ENCODE data around the gene PLSCR3. TPM values are rescaled to one million over a fixed set of nuclear protein-coding genes. Genes with fewer than 3 reads are reported as not detected.

PLSCR3 gene
- total RNA-seq, 1 experiment from 2014 or later, result 31.5 TPM

DNA sequence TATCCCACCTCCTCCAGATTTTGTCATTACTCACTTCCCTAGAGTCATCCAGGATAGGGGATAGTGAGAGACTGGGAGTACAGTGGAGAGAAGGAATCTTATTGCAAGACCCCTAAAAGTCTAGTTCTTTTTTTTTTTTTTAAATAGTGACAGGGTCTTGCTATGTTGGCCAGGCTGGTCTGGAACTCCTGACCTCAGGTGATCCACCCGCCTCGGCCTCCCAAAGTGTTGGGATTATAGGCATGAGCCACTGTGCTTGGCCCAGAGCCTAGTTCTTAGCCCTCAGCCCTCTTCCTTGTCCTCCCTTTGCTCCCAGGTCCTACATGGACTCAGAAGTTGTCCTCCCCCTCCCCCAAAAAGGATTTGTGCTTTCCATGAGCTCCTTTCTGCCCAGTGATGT lies 47.8 kb upstream of the PLSCR3 start:
- Histone ChIP-seq H3K79me2 (ENCODE audit: insufficient read depth, low read length) (no peaks in the 10 kb centered on the region), H3K4me2 (ENCODE audit: insufficient read depth, insufficient read length, low read length) (no peak overlapping the region)
- H3K36me3 Mint-ChIP-seq (ENCODE audit: insufficient read depth in 1 of 3, low read depth in 3 of 3), result peaks cover 0 to 13% (median 2%) of the 10 kb centered on the region in 3 experiments; a peak in 3 of 7 replicates

More for the DNA sequence above, 47.8 kb upstream of the PLSCR3 start:
- H2BK20ac ChIP-seq (ENCODE audit: low read depth, low read length, poor library complexity, severe bottlenecking), result no peak overlapping the region
- H3K9me3 ChIP-seq (ENCODE audit: control insufficient read depth, low read depth, low read length), result no peaks in the 10 kb centered on the region
- H3K18ac ChIP-seq (ENCODE audit: insufficient read length, low read depth, low read length), result no peak overlapping the region
- H3K56ac ChIP-seq (ENCODE audit: insufficient read length, low read depth, low read length), result no peak overlapping the region
- peaks cover 33% of the 10 kb centered on the region for H3K23me2 ChIP-seq (ENCODE audit: insufficient read length, low read depth, low read length, poor library complexity, severe bottlenecking)
- no peak overlapping the region for H4K91ac ChIP-seq (ENCODE audit: insufficient read length, low read depth, low read length)
- TF ChIP-seq, protein P1, sequence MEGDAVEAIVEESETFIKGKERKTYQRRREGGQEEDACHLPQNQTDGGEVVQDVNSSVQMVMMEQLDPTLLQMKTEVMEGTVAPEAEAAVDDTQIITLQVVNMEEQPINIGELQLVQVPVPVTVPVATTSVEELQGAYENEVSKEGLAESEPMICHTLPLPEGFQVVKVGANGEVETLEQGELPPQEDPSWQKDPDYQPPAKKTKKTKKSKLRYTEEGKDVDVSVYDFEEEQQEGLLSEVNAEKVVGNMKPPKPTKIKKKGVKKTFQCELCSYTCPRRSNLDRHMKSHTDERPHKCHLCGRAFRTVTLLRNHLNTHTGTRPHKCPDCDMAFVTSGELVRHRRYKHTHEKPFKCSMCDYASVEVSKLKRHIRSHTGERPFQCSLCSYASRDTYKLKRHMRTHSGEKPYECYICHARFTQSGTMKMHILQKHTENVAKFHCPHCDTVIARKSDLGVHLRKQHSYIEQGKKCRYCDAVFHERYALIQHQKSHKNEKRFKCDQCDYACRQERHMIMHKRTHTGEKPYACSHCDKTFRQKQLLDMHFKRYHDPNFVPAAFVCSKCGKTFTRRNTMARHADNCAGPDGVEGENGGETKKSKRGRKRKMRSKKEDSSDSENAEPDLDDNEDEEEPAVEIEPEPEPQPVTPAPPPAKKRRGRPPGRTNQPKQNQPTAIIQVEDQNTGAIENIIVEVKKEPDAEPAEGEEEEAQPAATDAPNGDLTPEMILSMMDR (conservative IDR thresholded peaks at IDR 0.05), result no peak
- H3K23ac ChIP-seq (ENCODE audit: insufficient read length, low read depth, low read length), result no peak overlapping the region
- H4K5ac ChIP-seq (ENCODE audit: insufficient read length, low read depth, low read length), result no peak overlapping the region
- no peak overlapping the region for H2BK12ac ChIP-seq (ENCODE audit: insufficient read length, low read depth, low read length)
- Mint-ChIP-seq H3K4me1 (peaks cover 41 to 55% of the 10 kb centered on the region in 2 experiments), H3K27ac (no peak overlapping the region), H3K4me3 (peak overlapping the region in 1 of 2 experiments; percentile 10; a peak in 2 of 5 replicates), H3K27me3 (ENCODE audit: low read depth) (peaks cover 32% of the 10 kb centered on the region), H3K9me3 (no peaks in the 10 kb centered on the region; a peak in 1 of 5 replicates)
- DNase-seq, result no peak
- no peak overlapping the region for H2BK15ac ChIP-seq (ENCODE audit: low read depth, low read length)
- H2BK120ac ChIP-seq (ENCODE audit: low read depth, low read length, poor library complexity, severe bottlenecking), result no peak overlapping the region
- no peak overlapping the region for H2AK5ac ChIP-seq (ENCODE audit: insufficient read length, low read length)
- no peaks in the 10 kb centered on the region; the same call in 1 of the 2 replicates for H3K4me1 ChIP-seq (ENCODE audit: insufficient read depth, low read length)
- no peak overlapping the region for H3T11ph ChIP-seq (ENCODE audit: low read length)
- H4K20me1 ChIP-seq (ENCODE audit: control insufficient read depth, insufficient read depth, insufficient read length), result no peaks in the 10 kb centered on the region
- no peak overlapping the region for H2BK5ac ChIP-seq (ENCODE audit: insufficient read length, low read length)
- peaks cover 8% of the 10 kb centered on the region for H3K27me3 ChIP-seq (ENCODE audit: insufficient read depth, low read length)
- H3K4ac ChIP-seq (ENCODE audit: low read depth, low read length), result no peak overlapping the region
- no peaks in the 10 kb centered on the region for H3K79me1 ChIP-seq (ENCODE audit: insufficient read depth, low read depth, low read length, poor library complexity, severe bottlenecking)
- no peak overlapping the region for H3K27ac ChIP-seq (ENCODE audit: insufficient read length, low read depth, low read length)
- H3K14ac ChIP-seq (ENCODE audit: insufficient read depth, low read length), result no peak overlapping the region
- H3K9ac ChIP-seq (ENCODE audit: extremely low read depth, insufficient read length, low read length), result no peak overlapping the region
- WGBS (ENCODE audit: extremely low coverage, insufficient read length, low lambda C conversion rate), result no CpG with 5 or more reads among the region's 2 CpGs
- H4K8ac ChIP-seq (replicated peaks; ENCODE audit: insufficient read length, low read depth, low read length), result no peak overlapping the region
- no peak overlapping the region for H2AFZ ChIP-seq (ENCODE audit: low read length)

All from H9 (cell line).